Activated naive CD4-positive, alpha-beta T cell treated with anti-CD3 and anti-CD28 coated beads, Interleukin-2, amount 10 ng/mL, durations not matched to agents 7 days and 5 days (primary cell): ENCODE measurements around the gene CPO.
"Not testable (repeated sequence)": the region's sequence is repeated elsewhere in the genome, so short reads cannot be mapped to it uniquely, and the experiment has no call there.

ENCODE experiments used
- CTCF ChIA-PET: fragments of 350-600 bp; sonication (Branson Sonifier 250); formaldehyde crosslinking; loops from one replicate; lab custom pipeline; 2021; ENCODE audit warnings: antibody characterized with exemption; lab: Charles Lee
- DNase-seq: peaks from one replicate; pipeline ENCODE4 v3.0.0-alpha.2; 2020
- H3K27ac Mint-ChIP-seq: one replicate; pipeline ENCODE4 v1.8.0; 2021; ENCODE audit warnings: mild to moderate bottlenecking, moderate library complexity, mixed read lengths
- H3K27me3 Mint-ChIP-seq: one replicate; pipeline ENCODE4 v1.8.0; 2021; ENCODE audit warnings: mild to moderate bottlenecking, mixed read lengths
- H3K36me3 Mint-ChIP-seq: one replicate; pipeline ENCODE4 v1.8.0; 2021; ENCODE audit warnings: mixed read lengths
- H3K4me1 Mint-ChIP-seq: one replicate; pipeline ENCODE4 v1.8.0; 2021; ENCODE audit warnings: mixed read lengths
- H3K4me3 Mint-ChIP-seq: one replicate; pipeline ENCODE4 v1.8.0; 2021; ENCODE audit warnings: mild to moderate bottlenecking, moderate library complexity, mixed read lengths
- H3K9me3 Mint-ChIP-seq: one replicate; pipeline ENCODE4 v1.8.0; 2021; ENCODE audit warnings: mixed read lengths

The CPO gene, protein sequence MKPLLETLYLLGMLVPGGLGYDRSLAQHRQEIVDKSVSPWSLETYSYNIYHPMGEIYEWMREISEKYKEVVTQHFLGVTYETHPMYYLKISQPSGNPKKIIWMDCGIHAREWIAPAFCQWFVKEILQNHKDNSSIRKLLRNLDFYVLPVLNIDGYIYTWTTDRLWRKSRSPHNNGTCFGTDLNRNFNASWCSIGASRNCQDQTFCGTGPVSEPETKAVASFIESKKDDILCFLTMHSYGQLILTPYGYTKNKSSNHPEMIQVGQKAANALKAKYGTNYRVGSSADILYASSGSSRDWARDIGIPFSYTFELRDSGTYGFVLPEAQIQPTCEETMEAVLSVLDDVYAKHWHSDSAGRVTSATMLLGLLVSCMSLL

DNA sequence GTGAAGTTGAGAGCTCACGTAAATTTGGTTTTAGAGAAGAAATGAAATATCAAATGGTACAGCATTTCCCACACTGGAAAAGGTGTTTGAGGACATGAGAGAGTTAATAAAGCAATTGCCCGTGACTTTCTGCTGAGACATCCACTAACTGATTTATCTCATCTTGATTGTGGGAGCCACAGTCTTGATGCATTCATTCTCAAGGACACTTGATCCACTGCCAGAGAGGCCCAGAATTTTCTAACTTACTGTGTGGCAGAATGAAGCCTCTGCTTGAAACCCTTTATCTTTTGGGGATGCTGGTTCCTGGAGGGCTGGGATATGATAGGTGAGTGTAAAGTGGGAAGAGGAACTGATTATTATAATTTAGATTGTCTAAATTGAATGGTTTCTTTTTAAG lies at the start of gene CPO:
Gene CPO, plus strand, starts transcription at position 179 of the 400 bp plus-strand sequence. Its CDS starts 82 bp downstream, at position 261.
- no peak for DNase-seq
- CTCF ChIA-PET, result no interaction called here
- H3K4me3 Mint-ChIP-seq, result no peak within 1 kb of the TSS
- H3K27me3 Mint-ChIP-seq, result peaks cover 5% of the 10 kb centered on the region
- no peaks in the 10 kb centered on the region for H3K36me3 Mint-ChIP-seq
- H3K9me3 Mint-ChIP-seq, result no peaks in the 10 kb centered on the region
- H3K27ac Mint-ChIP-seq, result no peak within 1 kb of the TSS
- no peaks in the 10 kb centered on the region for H3K4me1 Mint-ChIP-seq

- Mint-ChIP-seq H3K36me3 (no peaks in the 10 kb centered on the region), H3K27ac (no peak overlapping the region), H3K4me3 (no peak overlapping the region), H3K9me3 (no peaks in the 10 kb centered on the region), H3K4me1 (no peaks in the 10 kb centered on the region), H3K27me3 (no peaks in the 10 kb centered on the region)
- DNase-seq, result no peak
- CTCF ChIA-PET, result no interaction called here
Observed at GRCh38 chr2:206890179-206890578, 49.1 kb upstream of the CPO start.

GRCh38 chr2:206890926-206891325 lies 48.4 kb upstream of the CPO start:
- Mint-ChIP-seq H3K4me3 (no peak overlapping the region), H3K27me3 (no peaks in the 10 kb centered on the region), H3K9me3 (no peaks in the 10 kb centered on the region), H3K4me1 (no peaks in the 10 kb centered on the region), H3K27ac (no peak overlapping the region), H3K36me3 (no peaks in the 10 kb centered on the region)
- DNase-seq, result no peak
- CTCF ChIA-PET, result no interaction called here

DNA sequence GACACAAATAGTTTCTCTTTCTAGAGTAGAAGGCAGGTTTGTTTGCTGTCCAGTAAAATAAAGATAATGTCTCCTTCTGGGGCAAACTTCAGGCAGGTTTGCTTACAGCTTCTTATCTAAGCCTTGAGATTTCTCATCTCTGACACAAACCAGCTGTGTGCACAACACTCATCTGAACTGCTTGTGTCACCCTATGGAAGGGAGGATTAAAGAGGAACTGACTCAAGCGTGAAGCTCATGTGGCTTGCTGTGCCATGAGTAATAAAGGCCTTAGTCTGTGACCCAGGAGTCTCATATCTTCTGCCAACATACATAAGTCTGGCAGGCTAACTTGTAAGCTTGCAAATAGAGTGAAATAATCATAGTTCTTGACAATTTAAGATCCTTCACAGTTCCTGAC lies 24.2 kb upstream of the CPO start:
- H3K4me1 Mint-ChIP-seq, result no peaks in the 10 kb centered on the region
- no peak for DNase-seq
- H3K36me3 Mint-ChIP-seq, result no peaks in the 10 kb centered on the region
- H3K27ac Mint-ChIP-seq, result no peak overlapping the region
- no peak overlapping the region for H3K4me3 Mint-ChIP-seq
- H3K27me3 Mint-ChIP-seq, result no peaks in the 10 kb centered on the region
- CTCF ChIA-PET, result no interaction called here
- no peaks in the 10 kb centered on the region for H3K9me3 Mint-ChIP-seq

DNA sequence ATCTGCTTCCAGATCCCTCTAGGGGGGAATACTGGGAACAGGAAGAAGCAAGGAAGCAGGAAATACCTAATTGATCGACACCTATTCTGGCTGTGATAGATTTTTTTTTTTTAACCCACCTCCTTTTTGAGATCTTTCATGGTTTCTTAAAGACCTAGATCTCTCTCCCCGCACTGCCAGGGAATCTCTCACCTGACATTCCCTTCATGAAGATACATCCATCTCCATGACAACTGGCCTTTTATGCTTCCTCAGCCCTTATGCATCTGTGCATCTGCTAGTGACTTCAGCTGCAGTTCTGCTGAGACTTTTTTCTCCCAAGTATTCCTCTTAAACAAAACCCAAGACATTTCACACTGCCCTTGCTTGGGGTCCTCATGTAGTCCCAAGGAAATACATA lies 21.1 kb upstream of the CPO start:
- no peaks in the 10 kb centered on the region for H3K36me3 Mint-ChIP-seq
- no peak for DNase-seq
- H3K27ac Mint-ChIP-seq, result no peak overlapping the region
- H3K4me3 Mint-ChIP-seq, result no peak overlapping the region
- H3K4me1 Mint-ChIP-seq, result no peaks in the 10 kb centered on the region
- H3K27me3 Mint-ChIP-seq, result no peaks in the 10 kb centered on the region
- H3K9me3 Mint-ChIP-seq, result no peaks in the 10 kb centered on the region
- CTCF ChIA-PET, result interaction anchor here (0.8 kb wide), 1 partner anchor 118 kb away, joined by 3 read pairs; no protein-coding TSS in a partner anchor

DNA sequence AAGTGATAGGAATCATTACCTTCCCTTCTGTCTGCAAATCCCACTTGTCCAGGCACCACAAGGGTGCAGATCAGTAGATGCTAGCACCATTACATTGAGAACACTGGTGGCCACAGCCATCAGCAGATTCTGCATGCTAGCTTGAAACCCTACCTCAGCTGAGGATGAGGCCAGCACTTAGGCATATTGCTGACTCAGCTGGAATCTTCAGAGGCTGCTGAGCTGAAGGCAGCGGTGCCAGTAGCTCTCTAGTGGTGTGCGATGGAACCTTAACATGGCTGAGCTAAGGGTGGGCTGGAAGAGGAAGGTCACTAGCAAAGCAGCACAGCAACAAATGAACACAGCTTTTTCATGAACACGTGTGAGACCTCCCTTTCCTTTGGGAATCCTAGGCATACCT lies 19.0 kb upstream of the CPO start:
- Mint-ChIP-seq H3K9me3 (no peaks in the 10 kb centered on the region), H3K4me3 (no peak overlapping the region), H3K36me3 (no peaks in the 10 kb centered on the region), H3K4me1 (no peaks in the 10 kb centered on the region), H3K27me3 (no peaks in the 10 kb centered on the region), H3K27ac (no peak overlapping the region)
- CTCF ChIA-PET, result no interaction called here
- DNase-seq, result no peak

GRCh38 chr2:206920951-206921350 lies 18.4 kb upstream of the CPO start:
- Mint-ChIP-seq H3K27ac (no peak overlapping the region), H3K27me3 (no peaks in the 10 kb centered on the region), H3K36me3 (no peaks in the 10 kb centered on the region), H3K9me3 (no peaks in the 10 kb centered on the region), H3K4me1 (no peaks in the 10 kb centered on the region), H3K4me3 (no peak overlapping the region)
- CTCF ChIA-PET, result no interaction called here
- no peak for DNase-seq

- Mint-ChIP-seq H3K36me3 (no peaks in the 10 kb centered on the region), H3K4me3 (no peak overlapping the region), H3K27ac (no peak overlapping the region), H3K27me3 (no peaks in the 10 kb centered on the region), H3K4me1 (no peaks in the 10 kb centered on the region), H3K9me3 (no peaks in the 10 kb centered on the region)
- CTCF ChIA-PET, result no interaction called here
- no peak for DNase-seq
Observed at GRCh38 chr2:206921529-206921928, 17.8 kb upstream of the CPO start.

- no peak overlapping the region for H3K27ac Mint-ChIP-seq
- no peak for DNase-seq
- H3K4me1 Mint-ChIP-seq, result no peaks in the 10 kb centered on the region
- H3K9me3 Mint-ChIP-seq, result no peaks in the 10 kb centered on the region
- CTCF ChIA-PET, result no interaction called here
- H3K4me3 Mint-ChIP-seq, result no peak overlapping the region
- no peaks in the 10 kb centered on the region for H3K36me3 Mint-ChIP-seq
- peaks cover 5% of the 10 kb centered on the region for H3K27me3 Mint-ChIP-seq
Observed at GRCh38 chr2:206935991-206936842, 3.1 kb upstream of the CPO start.

GRCh38 chr2:206936843-206937230 lies 2.5 kb upstream of the CPO start:
- peaks cover 5% of the 10 kb centered on the region for H3K27me3 Mint-ChIP-seq
- H3K9me3 Mint-ChIP-seq, result no peaks in the 10 kb centered on the region
- CTCF ChIA-PET, result no interaction called here
- no peak for DNase-seq
- H3K36me3 Mint-ChIP-seq, result no peaks in the 10 kb centered on the region
- no peak overlapping the region for H3K27ac Mint-ChIP-seq
- H3K4me3 Mint-ChIP-seq, result no peak overlapping the region
- H3K4me1 Mint-ChIP-seq, result no peaks in the 10 kb centered on the region

- H3K4me3 Mint-ChIP-seq, result no peak overlapping the region
- H3K36me3 Mint-ChIP-seq, result no peaks in the 10 kb centered on the region
- DNase-seq, result no peak
- H3K9me3 Mint-ChIP-seq, result no peaks in the 10 kb centered on the region
- no peaks in the 10 kb centered on the region for H3K4me1 Mint-ChIP-seq
- CTCF ChIA-PET, result no interaction called here
- peaks cover 5% of the 10 kb centered on the region for H3K27me3 Mint-ChIP-seq
- H3K27ac Mint-ChIP-seq, result no peak overlapping the region
Observed at GRCh38 chr2:206937555-206937954, 1.8 kb upstream of the CPO start.

GRCh38 chr2:206940546-206940945 lies 1.2 kb downstream of the CPO start:
- H3K27ac Mint-ChIP-seq, result no peak overlapping the region
- H3K4me3 Mint-ChIP-seq, result no peak overlapping the region
- no peak for DNase-seq
- H3K36me3 Mint-ChIP-seq, result no peaks in the 10 kb centered on the region
- CTCF ChIA-PET, result no interaction called here
- no peaks in the 10 kb centered on the region for H3K4me1 Mint-ChIP-seq
- H3K9me3 Mint-ChIP-seq, result no peaks in the 10 kb centered on the region
- no peaks in the 10 kb centered on the region for H3K27me3 Mint-ChIP-seq

- Mint-ChIP-seq H3K9me3 (peaks cover 1% of the 10 kb centered on the region), H3K4me3 (no peak overlapping the region), H3K27ac (no peak overlapping the region), H3K36me3 (no peaks in the 10 kb centered on the region), H3K27me3 (no peaks in the 10 kb centered on the region), H3K4me1 (no peaks in the 10 kb centered on the region)
- no peak for DNase-seq
- CTCF ChIA-PET, result no interaction called here
Observed at GRCh38 chr2:206942592-206943478, 3.5 kb downstream of the CPO start.

- DNase-seq, H3K27me3 Mint-ChIP-seq, H3K36me3 Mint-ChIP-seq, H3K4me3 Mint-ChIP-seq, CTCF ChIA-PET, H3K27ac Mint-ChIP-seq, H3K4me1 Mint-ChIP-seq: not testable (repeated sequence)
- peaks cover 13% of the 10 kb centered on the region for H3K9me3 Mint-ChIP-seq
Observed at GRCh38 chr2:206953404-206953803, 14.1 kb downstream of the CPO start.
